GM18909 (cell line): ENCODE results near the gene CFAP97D2.
"Not testable (repeated sequence)": the region's sequence is repeated elsewhere in the genome, so short reads cannot be mapped to it uniquely, and the experiment has no call there.

ENCODE experiments used
- ATAC-seq: cut with Tn5 transposase; IDR thresholded peaks from one replicate; pipeline ENCODE4 v1.9.1; 2021; ENCODE audit warnings: mild to moderate bottlenecking; ENCODE audit not compliant: unreplicated experiment, poor library complexity

The CFAP97D2 gene

DNA sequence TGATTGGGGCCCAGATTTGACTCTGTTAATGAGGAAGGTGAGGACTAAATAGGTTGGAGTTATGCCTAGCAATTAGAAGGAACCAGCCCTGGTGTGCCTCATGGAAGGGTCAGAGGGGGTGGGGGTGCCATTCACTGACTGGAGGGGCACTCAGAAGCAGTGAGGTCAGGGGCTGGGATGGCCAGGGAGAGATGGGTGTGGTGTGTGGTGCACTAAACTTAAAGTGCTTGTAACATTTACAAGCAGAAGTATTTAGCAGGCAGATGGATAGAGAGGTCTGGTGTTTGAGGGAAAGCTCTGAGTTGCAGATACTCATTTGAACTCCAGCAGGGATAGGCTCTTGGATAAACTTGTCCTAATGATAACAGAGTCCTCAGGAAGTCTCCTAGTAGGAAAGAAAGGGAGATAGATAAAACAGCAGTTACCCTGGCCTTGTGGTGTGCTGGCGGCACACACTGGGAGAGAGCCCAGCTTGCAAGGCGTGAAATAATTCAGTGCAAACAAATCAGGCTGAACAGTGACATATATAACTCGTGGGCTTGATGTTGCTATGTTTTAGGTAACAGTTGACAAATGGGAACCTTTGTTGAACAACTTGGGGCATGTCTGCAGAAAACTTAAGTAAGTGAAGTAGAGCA lies 82.4 kb downstream of the CFAP97D2 start:
- no peak for ATAC-seq

DNA sequence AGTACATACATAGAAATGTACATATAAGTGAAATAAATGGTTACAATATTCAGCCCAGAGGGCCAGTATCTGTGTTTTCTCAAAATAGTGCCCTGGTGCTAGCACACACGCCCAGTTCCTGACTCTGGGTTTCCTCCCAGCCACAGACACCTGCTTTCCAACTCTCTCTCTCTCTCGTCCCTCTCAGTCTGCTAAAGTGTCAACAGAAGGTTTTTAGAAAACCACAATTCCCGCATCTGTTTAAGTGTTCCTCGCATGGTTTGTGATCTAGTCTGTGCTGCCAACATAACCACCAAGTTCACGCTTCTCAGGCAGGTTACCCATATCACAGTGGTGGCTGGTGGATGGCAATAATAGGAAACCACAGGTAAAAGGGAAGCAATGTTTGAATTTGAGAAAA lies 84.5 kb downstream of the CFAP97D2 start:
- ATAC-seq, result no peak

DNA sequence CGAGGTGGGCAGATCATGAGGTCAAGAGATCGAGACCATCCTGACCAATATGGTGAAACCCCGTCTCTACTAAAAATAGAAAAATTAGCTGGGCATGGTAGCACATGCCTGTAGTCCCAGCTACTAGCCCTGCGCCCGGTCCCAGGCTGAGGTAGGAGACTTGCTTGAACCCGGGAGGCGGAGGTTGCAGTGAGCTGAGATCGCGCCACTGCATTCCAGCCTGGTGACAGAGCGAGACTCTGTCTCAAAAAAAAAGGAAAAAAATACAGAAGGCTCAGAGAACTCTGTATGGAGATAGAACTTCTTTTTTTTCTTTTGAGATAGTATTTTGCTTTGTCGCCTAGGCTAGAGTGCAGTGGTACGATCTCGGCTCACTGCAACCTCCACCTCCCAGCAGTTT lies 85.3 kb downstream of the CFAP97D2 start:
- not testable (repeated sequence) for ATAC-seq

DNA sequence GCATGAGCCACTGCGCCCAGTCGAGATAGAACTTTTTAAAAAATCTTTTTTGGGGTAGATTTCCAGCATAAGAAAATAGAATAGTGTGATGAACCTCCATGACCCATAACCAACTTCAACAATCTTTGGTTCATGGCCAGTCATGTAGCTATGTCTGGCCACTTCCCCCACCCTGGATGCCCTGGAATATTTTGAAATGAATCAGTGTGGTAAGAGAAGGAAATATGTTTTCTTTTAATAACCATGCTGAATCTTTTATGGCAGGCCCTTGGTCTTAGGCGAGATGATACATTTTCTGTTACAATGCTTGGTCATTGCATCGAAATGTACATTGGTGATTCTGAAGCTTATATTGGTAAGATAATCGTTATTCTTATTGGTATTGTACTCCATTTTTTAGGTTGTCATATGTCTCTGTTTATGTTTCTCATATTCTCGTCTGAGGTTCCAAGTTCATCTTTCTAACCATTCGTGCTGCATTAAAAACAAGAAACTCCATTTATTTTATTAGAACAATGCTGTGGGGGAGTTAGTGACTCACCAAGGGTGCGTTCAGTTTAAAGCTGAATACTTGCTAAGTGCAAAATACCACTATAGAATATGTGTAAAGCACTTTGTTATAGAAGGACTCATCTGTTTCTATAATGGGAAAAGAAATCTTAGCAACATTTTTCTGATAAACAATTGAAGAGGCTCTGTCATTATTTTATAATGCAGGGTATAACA lies 86.0 kb downstream of the CFAP97D2 start:
- no peak for ATAC-seq

DNA sequence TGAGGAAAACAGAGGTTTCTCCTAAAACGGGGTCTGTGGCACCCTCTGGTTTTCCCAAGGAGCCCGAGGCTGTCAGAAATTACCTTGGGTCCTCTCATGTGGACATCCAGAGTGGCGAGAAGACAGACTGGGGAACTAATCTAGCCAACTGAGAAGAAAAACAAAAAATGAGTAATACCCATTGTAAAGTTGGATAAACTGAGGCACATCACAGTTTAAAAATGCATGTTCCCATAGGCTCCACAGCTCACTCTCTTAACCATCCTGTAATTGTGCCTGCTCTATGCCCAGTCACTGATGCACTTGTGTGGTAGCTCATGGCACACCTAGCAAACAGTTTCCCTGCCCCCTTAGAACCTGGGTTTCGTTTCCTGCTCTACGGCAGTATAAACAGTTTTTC lies 87.2 kb downstream of the CFAP97D2 start:
- no peak for ATAC-seq

DNA sequence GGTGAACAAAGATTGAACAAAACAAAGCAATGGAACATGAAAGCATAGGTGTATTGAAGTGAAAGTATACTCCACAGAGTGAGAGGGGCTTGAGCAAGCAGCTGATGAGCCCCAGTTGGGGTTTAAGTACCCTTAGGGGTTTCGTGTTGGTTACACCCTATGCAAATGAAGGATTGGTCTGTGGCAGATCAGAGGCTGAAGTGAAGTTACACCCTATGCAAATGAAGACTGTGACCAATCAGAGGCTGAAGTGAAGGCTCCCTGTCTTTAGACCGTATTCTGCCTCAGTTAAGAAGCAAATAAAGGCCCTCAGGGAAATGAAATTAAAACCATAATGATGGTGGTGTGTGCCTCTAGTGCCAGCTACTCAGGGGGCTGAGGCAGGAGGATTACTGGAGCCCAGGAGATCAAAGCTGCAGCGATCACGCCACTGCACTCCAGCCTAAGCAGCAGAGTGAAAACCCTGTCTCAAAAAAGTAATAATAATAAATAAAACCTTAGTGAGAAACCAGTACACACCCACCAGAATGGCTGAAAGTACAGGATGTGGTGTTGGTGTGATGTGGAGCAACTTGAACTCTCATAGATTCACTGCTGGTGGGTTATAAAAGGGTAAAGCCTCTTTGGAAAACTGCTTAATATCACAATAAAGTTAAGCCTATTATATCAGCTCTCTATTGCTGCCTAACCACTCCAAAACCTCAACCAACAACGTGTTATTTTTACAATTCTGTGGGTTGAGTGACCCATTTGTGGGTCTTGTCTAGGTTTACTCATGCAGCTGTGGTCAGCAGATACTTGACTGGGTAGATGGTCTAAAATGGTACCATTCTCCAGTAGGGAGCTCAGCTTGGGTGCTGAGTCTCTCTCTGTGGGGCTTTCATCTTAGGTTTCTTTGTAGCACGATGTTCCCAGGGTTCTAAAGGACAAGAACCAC lies 89.6 kb downstream of the CFAP97D2 start:
- no peak for ATAC-seq

DNA sequence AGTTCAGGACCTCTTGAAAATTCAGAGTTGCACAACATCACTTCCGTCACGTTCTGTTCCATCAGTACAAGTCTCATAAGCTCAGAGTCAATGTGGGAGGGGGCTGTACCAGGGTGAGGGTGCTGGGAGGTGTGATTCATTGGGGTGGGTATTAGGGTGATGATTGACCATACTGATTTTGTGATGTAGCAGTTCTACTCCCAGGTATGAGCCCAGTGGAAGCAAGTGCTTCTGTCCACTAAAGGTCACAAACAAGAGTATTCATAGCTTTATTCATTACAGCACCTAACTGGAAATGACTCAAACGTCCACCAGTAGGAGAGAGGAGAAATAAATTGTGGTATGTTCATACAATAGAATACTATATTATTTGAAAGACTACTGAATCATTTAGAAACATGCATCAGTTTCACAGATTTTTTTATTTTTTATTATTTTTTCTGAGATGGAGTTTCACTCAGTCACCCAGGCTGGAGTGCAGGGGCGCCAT lies 90.3 kb downstream of the CFAP97D2 start:
- ATAC-seq, result no peak
